GM18507 (cell line): Measurements from ENCODE around the gene ADARB1.

Experiments
- DNase-seq: peaks from one replicate; pipeline ENCODE4 v3.0.0; 2011; ENCODE audit warnings: low read depth; ENCODE audit not compliant: insufficient read length; ENCODE audit errors: extremely low spot score
- FAIRE-seq: peaks from 2 replicates; lab custom pipeline; 2011; peaks lifted over from hg19 to GRCh38; lab: Jason Lieb, UNC

Gene ADARB1

GRCh38 chr21:45226540-45227326 is 152.4 kb downstream of the ADARB1 start:
- no peak for DNase-seq
- FAIRE-seq = no peak

DNA sequence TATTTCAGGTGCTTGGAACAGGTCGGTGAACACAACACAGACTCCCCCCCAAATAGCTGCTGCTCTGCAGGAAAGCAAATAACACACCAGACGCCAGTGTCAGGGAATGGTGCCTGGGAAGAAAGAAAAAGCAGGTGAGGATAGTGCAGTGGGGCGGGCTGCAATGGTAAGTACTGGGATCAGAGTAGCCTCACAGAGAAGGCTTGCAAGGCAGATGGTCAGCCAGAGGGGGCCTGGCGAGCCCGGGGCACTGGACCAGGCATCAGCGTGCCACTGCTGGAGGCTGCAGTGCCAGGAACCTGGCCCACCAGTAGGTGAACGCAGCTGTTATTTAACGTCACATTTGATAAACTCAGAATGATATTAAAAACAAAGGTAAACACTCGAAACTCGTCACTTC is 153.4 kb downstream of the ADARB1 start:
- no peak for FAIRE-seq
- DNase-seq = no peak

- FAIRE-seq (no peak), DNase-seq (no peak)
Measured at GRCh38 chr21:45228171-45228641, 153.8 kb downstream of the ADARB1 start.

- no peak for DNase-seq
- FAIRE-seq = no peak
Measured at GRCh38 chr21:45228656-45229240, 154.4 kb downstream of the ADARB1 start.

GRCh38 chr21:45231705-45232104 is 157.3 kb downstream of the ADARB1 start:
- DNase-seq = no peak
- FAIRE-seq = no peak

GRCh38 chr21:45234127-45234526 is 159.7 kb downstream of the ADARB1 start:
- no peak for DNase-seq
- no peak for FAIRE-seq

DNA sequence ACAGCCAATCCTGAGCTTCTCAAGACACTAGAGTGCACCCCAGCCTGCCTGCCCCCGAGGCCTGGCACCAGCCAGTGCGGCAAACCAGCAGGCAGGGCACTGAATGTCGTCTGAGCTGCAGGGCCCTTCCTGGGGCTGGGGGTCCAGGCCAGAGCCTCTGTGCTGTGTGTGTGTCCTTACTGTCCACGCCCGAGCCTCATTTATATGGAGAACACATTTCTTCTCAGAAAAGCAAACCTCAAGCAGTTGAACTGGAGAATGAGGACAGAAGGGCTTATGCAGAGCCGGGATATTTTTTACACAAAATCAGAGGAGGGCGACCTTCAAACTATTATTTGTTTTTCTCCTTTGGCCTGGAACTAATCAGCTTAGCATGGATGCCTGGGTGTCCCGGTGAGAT is 160.6 kb downstream of the ADARB1 start:
- FAIRE-seq (no peak), DNase-seq (no peak)

DNA sequence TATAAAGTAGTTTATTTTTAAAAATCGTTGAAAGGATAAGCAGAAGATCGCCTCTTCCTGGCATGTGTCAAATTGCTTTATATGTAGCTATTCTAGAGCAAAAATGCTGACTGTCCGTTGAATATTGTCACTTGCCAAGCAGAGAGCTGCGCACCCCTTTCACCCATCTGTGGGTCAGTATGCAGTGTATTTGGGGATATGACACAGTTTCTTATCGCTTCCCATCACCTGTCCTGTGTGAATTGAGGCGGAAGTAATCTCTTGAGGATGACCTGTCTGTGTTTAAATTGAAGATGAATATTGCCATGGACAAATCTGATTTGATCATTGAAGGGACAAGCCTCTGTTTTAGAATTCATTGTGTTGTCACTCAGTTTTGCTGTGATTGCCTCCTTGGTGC is 161.1 kb downstream of the ADARB1 start:
- FAIRE-seq = no peak
- DNase-seq = no peak

DNA sequence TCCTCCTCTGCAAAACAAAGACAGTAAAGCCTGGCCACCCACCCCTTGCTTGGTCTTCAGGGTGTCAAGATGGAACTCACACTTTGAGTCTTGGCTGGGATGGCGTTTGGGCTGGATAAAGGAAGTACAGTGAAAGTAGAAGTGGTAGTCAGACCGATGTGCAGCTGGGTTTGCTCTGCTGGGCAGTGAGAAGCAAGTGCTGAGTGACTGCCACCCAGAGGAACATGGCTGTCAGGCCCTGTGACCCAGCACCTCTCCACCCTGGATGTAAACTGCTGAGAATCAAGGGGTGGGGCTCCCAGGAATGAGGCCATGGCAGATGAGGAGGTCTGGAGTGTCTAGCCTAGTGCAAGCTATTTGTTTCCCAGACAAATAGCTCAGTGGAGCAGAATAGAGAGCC is 162.1 kb downstream of the ADARB1 start:
- DNase-seq (no peak), FAIRE-seq (no peak)

DNA sequence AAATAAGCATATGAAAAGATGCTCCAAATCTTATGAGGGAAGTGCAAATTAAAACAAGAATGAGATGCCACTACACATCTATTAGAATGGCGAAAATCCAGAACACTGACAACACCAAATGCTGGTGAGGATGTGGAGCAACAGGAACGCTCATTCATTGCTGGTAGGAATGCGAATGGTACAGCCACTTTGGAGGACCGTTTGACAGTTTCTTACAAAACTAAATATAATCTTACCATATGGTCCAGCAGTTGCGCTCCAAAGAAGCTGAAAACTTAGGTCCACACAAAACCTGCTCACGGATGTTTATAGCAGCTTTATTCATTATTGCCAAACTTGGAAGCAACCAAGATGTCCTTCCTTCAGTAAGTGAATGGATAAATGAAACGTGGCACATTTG is 163.0 kb downstream of the ADARB1 start:
- no peak for DNase-seq
- no peak for FAIRE-seq

- DNase-seq (no peak), FAIRE-seq (no peak)
Measured at GRCh38 chr21:45241357-45241756, 167.0 kb downstream of the ADARB1 start.

DNA sequence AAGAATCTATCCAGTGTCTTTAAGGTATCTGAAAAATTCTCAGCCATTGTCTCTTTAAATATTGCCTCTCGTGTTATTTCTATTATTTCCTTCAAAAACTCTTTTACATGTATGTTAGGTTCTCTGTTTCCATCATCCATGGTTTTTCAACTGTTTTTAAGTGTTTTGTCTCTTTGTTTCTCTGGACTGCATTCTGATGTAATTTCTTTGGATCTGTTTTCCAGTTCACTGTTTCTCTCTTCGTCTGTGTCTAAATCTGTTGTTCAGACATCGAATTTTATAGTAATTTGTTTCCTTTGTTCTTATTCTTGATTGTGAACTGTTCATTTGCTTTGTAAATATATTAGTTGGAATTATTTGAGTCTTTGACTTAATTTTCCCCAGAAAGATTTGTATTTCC is 169.2 kb downstream of the ADARB1 start:
- no peak for FAIRE-seq
- DNase-seq = no peak

DNA sequence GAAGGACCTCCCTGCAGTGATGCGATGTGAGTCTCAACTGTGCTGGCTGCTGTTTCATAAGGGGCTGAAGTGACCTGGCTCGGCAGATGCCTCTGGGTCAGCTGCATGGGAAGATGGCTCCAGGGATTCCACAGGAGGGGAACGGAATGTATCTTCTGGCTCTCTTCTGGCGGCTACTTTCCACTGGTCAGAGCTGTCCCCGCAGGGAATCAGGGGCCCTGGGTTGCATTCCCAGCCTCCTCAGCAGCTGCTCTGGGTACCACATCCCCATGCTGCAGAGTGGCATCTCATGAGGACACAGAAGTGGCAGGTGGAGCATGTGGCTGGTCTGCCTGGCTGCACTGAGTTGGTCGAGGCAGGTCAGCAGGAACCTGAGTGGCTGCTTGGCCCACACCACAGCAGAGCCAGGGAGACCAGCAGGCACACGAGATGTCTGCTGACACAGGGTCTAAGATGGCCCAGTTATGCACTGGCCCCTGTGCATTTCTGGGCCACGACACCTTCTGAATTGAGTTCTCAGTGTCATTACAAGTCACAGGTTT is 170.5 kb downstream of the ADARB1 start:
- FAIRE-seq (no peak), DNase-seq (no peak)

DNA sequence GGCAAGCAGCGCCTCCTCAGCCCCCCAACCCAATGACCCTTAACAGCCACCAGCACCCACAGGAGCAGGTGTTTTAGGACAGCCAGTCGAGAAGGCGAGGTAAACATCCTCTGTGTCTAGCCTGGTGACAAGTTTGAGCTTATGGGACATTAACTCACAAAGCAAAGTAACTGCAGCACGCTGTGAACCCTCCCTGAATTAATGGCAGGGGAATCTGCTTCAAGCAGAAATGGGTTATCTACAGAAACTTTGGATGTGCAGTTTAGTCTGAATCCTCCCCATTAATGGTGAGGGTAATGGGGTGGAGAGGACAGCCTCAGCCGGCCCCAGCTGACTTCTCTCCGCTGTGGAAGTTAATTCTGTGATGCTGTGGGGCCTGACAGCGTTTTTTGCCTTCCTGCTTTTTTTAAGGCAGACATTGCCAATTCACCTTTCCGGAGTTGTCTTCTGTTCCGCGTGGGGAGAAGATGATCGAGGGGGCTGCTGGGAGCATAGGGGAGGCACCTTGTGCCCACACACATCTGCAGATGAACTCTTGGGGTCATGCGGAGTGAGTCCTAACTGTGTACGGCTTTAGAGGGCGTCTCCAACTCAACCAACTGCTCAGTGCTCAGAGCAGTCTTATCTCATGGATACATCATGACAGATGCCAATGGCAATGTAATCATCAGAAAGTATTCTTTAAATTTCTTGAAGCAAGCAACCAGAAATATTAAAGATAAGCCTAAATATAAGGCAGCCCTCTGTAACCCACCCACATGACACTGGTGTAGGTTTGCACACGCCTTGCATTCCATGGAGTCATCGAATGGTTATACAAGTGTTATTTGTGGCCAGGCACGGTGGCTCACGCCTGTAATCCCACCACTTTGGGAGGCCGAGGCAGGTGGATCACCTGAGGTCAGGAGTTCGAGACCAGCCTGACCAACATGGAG is 172.3 kb downstream of the ADARB1 start:
- FAIRE-seq = no peak
- DNase-seq = no peak

GRCh38 chr21:45248301-45248892 is 174.0 kb downstream of the ADARB1 start:
- DNase-seq (no peak), FAIRE-seq (no peak)

DNA sequence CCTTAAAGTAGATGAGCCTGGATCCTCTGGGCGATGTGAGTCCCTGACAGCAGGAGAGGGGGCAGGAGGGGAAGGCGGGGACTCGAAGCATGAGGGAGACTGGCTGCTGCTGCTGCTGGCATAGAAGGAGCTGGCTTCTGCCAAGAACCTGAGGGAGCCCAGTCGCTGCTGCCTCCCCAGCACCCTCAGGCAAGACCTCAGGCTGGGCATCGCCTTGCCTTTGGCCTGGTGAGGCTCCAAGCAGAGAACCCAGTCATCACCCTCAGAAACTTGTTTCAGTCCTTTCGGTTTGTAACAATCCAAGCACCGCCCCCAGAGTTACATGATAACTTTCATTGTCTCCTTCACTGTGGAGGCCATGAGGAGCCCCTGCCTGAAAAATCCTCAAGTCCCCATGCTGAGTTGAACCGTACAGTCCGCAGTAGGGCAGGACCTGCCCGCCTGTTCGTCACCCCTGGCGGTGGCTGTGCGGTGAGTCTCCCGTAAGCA is 174.6 kb downstream of the ADARB1 start:
- DNase-seq (no peak), FAIRE-seq (no peak)

- FAIRE-seq (no peak), DNase-seq (no peak)
Measured at GRCh38 chr21:45249626-45250025, 175.2 kb downstream of the ADARB1 start.

DNA sequence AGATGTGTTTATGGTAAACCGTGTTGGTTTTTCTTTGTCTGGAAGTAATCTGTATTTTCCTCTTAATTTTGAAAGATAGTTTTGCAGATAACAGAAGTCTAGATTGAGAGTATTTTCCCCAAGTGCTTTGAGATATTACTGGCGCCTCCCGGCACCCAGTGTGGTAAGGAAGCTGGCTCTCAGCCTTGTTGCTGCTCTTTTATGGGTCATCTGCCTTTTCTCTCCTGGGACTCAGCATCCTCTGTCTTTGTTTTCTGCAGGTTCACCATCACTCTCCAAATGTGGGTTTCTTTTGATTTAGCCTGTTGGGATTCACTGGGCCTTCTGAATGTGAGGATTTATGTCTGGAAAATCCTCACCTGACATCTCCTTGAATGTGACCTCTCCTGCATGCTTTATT is 175.9 kb downstream of the ADARB1 start:
- FAIRE-seq (no peak), DNase-seq (no peak)

DNA sequence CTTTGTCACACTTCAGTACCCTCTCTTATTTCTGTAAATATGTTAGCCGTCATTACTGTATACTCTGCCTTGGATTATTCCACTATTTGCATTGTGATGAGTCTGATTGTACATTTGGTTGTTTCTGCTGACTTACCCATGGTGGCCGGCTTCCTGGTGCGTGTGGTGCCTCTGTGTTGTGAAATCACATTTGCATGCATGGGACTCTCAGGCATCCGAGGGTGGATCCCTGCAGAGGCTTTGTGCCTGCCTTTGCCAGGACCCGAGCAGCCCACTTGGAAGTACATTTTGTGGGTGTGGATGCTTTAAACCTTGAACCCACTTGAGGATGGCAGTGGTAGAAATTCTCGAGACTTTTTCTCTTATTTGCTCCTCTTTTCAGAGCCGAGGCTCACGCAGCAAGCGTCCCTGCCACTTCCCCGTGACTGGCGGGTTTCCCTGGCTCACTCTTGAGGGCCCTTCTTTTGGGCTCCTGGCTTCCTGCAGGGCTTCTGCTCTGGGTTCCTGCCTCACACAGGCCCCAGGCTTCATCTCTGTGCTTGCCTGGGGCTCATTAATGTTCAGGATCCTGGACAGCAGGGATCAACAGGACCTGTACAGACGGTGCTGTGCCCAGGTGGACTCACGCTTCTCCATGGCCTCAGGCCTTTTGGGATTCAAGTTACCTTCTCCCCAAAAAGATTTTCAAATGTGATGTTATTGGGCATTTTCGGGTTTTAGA is 176.7 kb downstream of the ADARB1 start:
- no peak for DNase-seq
- FAIRE-seq = no peak
